ENCODE results near the gene OGFOD2.

The OGFOD2 gene

DNA sequence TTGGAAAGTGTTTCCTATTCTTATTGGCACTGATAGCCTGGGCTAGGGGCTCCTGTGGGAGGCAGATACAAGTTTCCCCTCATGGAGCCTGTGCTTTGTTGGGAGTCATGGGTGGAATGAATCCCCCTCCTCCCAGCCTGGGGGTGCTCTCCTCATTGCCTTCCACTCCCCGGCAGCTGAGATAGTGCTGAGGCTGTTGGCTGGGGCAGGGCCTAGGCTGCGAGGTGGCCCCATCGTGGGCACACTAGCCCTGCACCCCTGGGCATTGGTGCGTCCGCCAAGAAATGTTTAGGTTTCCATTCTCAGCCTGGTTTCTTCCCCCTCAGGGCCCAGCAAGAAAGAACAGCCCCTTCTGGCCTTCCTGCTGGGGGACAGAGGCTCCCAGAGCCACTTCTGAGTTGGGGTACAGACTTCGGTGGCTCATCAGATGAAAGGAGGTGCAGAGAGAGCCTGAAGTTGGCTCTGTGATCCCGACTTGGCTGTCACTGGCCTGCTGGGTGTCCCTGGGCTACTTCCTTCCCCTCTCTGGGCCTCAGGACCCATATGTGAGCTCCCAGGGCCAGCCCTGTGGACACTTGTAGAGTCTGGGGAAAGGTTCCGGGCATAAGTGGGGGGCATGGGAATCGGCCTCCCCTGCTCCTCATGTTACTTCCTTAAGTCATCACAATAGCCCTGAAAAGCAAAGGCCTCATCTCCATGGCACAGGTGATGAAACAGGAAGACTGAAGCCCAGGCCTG, 2.8 kb downstream of the OGFOD2 start:
- DNase-seq: no peak

DNA sequence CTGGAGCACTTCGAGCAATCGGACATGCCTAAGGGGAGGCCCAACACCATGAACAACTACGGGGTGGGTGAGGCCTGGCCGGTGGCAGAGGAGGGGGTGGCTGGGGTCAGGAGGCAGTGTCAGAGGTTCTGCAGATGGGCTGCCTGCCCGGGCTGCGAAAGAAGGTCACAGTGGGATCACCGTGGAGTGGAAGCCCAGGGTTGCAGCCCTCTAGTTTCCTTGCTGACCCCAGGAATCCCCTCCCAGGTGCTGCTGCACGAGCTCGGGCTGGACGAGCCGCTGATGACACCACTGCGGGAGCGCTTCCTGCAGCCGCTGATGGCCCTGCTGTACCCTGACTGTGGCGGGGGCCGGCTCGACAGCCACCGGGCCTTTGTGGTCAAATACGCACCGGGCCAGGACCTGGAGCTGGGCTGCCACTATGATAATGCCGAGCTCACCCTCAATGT, 3.5 kb downstream of the OGFOD2 start:
- DNase-seq: no peak

DNA sequence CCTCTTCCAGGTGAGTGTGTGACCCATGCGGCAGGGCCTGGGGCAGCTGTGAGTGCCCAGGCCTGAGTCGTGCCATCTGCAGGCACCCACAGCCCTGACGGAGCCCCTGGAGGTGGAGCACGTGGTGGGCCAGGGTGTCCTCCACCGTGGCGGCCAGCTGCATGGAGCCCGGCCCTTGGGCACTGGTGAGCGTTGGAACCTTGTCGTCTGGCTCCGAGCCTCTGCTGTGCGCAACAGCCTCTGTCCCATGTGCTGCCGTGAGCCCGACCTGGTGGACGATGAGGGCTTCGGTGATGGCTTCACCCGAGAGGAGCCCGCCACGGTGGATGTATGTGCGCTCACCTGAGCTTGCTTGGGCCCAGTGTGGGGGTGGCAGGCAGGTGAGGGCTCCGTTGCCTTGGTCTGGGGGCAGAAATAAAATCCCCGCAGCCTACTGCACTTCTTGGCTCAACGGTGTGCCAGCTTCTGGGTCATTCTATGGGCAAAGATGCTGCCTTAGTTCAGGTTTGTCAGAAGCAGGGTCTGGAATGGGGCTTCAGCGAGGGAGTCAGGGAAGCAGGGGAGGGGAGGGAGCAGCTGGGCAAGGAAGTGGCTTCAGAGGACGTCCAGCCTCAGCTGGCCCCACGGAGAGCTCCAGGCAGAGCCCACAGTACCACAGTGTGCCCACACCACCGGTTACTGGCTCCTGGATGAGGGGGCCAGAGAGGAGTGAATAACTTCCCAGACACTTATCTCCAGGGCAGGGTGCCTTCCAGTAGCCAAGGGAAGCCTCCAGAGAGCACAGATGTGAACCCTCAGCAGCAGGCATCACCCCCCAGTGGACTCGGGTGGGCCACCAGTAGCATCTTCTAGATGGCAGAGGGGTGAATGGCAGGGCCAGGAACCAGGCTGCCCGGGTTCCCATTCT, 4.2 kb downstream of the OGFOD2 start:
- DNase-seq: no peak

DNA sequence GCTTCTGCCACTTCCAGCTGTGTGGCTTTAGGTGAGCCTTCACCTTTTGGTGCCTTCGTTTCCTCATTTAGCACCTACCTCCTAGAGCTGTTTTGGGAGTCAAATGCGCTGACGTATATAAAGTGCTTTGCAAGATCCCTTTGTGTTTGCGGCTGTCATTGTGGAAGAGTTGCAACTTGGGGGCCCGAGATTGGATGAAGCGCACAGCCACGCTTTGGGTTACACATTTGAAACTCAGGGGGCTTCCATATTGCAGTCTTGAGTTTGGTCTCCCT, 4.8 kb downstream of the OGFOD2 start:
- no peak for DNase-seq

DNA sequence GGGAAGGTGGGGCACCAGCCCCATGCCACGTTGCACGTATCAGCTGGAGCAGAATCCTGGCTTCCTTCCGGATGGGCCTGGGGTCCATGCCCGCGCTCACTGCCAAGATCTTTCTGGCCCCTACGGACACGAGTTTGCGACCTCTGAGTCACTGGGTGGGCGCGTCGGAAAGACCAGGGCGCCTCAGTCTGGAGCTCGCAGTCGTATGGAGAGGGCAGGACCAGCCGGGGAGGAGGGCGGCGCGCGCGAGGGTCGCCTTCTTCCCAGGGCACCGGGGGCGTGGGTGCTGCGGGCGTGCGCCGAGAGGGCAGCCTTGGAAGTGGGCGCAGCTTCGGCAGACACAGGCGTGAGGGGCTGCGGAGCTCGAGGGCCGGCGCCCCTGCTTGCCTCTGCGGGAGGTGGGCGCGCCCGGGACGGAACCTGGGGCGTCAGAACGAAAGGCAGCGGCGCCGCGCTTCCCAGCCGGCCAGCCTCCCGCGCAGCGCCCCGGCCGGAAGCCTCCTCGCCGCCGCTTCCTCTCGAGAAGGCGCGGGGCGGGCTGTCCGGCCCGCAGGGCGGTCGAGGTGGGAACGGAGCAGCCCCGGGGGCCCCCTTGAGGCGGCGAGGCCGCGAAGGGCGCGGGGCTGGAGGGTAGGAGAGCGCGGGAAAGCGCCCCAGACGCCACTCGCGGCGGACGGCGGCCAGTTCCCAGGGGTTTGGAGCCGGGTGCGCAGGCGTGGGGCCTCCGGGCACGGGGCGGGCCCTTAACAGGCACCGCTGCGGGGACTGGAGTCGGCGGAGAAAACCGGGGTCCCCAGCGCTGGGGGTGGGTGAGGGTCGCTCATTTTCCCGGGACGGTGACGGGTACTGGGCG, 5.4 kb downstream of the OGFOD2 start, which contains the start of gene ARL6IP4:
Gene ARL6IP4, plus strand, starts transcription at position 499 of the 853 bp plus-strand sequence. CDS start 459 bp downstream, outside the sequence.
- DNase-seq: peak; percentile 56

DNA sequence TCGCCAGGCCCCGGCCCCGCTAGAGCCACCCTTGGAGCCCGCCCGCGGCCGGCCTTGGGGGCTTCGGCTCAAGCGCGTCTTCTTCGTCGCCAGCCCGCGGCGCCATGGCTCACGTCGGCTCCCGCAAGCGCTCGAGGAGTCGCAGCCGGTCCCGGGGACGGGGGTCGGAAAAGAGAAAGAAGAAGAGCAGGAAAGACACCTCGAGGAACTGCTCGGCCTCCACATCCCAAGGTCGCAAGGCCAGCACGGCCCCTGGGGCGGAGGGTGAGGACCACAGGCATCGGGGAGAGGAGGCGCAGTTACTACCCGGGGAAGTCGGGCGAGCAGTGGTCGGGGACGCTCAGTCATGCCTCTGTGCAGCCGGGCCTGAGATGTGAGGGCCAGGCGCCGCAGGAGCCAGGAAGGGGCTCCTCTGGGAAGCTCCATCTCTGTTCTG, 6.0 kb downstream of the OGFOD2 start:
- DNase-seq: no peak

DNA sequence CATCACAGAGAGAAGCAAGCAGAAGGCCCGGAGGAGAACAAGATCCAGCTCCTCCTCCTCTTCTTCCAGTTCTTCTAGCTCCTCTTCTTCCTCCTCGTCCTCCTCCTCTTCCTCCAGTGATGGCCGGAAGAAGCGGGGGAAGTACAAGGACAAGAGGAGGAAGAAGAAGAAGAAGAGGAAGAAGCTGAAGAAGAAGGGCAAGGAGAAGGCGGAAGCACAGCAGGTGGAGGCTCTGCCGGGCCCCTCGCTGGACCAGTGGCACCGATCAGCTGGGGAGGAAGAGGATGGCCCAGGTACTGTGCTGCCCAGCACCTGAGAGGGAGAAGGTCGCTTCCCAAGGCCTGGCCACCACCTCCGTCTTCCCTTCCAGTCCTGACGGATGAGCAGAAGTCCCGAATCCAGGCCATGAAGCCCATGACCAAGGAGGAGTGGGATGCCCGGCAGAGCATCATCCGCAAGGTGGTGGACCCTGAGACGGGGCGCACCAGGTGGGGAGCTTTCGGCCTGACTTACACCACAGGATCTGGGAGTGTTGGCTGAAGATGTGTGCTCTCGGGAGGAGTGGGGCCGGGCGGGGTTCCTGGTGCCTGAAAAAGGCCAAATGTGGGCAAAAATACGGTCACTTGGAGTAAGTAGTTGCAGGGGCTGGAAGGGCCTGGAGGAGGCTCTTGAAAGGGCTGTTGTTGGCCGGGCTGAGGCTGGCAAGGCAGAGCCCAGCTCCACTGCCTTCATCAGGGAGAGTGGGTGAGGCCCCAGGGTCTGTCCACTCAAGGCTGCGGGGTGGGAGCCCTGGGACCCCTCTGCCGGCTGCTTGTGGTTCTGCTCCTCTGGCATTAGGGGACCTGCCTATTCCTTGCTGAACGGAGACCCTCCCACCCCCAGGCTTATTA, 6.8 kb downstream of the OGFOD2 start:
- no peak for DNase-seq

DNA sequence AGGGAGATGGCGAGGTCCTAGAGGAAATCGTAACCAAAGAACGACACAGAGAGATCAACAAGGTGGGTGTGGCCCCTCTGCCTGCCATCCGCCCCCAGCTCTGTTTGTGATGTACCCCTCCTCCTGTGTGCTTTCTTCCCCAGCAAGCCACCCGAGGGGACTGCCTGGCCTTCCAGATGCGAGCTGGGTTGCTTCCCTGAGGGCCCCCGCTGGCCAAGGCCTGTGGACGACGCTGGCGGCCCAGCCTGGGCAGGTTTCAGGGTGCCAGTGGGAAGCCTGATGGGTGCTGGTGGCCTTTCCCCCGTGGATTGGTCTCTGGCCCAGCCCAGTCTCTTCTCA, 7.4 kb downstream of the OGFOD2 start:
- no peak for DNase-seq

DNA sequence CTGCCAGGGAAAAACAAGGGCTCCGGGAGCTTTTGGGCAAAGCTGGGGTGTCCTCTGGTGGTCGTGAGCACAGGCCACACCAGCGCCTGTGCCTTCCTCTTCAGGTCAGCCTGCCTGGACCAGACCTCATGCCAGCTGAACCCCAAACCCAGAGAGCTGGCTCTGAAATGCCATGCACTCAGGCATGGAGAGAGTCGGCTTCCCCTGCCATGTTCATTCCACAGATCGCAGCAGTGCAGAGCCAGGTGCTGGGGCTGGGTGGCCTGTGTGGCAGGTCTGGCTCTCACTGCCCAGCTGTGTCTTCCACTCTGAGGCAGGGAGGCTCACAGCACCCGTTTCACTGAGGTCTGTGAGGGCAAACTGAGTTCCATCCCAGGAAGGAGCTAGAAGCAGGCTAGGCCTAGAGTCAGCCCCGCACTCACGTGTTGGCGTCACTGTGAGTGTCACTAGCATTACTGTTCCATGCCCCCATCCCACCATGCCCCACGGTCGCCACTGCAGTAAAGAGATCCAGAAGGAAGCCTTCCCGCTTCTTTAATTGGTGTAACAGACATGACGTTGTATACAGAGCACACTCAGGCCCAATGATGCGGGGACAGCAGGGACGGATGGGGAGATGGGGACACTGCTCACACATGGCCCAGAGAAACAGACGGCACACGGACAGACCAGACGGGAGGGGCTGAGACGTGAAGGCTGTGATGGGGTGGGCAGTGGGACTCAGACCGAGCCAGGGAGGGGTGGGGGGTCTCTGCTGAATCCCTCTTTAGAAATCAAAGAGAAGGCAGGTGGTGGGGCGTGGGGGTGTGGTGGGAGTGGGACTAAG, 8.1 kb downstream of the OGFOD2 start:
- DNase-seq: no peak

DNA sequence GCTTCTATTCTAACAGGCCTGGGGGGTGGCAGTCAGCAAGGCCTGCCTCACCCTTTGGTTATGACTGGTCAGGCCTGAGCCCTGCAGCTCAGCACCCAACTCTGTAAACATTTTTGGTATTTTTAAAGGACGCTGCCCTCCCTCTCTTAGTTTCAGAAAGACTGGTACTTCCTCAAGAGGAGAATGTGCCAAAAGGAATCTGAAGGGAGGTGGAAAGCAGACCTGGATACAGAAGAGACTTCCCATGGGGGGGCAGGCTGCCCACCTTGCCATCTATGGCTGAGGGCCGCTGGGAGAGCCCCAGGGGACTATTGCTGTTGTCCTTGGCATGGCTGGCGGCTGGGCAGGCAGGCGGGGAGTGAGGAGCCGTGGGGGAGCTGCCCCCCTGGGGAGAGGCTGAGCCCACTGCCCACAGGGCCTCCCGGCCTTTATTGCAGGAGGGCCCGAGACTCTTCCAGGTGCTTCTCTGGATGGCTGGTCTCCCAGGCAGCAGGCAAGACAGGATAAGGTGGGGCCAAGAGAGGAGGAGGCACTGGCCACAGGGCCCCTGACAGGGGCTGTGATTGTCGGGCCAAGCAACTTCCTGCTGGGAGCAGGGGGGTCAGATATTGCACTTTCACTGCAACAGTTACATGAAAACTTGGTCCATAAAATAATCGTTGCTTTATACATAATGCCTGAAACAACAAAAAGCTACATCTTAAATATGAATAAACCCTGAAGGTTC, 8.9 kb downstream of the OGFOD2 start:
- no peak for DNase-seq

DNA sequence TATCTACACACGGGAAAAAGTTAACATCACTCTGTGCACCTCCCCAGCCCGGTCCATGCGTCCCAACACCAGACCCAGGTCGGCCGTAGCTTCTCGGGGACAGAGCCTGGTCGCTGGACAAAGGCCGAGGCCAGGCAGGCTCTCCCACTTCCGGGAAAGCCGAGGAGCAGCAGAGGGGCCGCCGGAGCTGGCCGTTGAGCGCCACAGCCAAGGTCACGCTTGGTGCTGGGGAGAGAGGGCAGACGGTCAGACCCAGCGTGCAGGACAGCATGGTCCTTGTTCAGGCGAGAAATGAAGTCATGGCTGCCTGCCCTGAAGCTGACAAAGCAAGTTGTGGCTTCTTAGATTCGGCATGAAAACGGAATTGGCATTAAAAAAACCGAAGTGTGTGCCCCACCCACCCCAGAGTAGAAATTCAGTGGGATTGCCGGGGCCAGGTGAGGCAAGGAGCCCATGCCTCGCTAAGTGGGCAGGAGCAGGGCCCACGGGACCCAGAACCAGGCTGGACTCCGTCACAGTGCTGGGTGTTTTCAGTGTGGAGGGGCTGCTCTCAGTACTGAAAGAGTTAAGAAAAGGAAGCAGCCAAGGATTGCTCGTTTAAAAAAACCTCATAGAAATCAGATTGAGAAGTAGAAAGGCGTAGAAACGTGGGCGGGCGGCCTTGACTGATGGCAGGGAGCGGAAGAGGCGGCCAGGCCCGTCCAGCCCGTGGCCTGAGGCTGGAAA, 9.7 kb downstream of the OGFOD2 start:
- no peak for DNase-seq

DNA sequence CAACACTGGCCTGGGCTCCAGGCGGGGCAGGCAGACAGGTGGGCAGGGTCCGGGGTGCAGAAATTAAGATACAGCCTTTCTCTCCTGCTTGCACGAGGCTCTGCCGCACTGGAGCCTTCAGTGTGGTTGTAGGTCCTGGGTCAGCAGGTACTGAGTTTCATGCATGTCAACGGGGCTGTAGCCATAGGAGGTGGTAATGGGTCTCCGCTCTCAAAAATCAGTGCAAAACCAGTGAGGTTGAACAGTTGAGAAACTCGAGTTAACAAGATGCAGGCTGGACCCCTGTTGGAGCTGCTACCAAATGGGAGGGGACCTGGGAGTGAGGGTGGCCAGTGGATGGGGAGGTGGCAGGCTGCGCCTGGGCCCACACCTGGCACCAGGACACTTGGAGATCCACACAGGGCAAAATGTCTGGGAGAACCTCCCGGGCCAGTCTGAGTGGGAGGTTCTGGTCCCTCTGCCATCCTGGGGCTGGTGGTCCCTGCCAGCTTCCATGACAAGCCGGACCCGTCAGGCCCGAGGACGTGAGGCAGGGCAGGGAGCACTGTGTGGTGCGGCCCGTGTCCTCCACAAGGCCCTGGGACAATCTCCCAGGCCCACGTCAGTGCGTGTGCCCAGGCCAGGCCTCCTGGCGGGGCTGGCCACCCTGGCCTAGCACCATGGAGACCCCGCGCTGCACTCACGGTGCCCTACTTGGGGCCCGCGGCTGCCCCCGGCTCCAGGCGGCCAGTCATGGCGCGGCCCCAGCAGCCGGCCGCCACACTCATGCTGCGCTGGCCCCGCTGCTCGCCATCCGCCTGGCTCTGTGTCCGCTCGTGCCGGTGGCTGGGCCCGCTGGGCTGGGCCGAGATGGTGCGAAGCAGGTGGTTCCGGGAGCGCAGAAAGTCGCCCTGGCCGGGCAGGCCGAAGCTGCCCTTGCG, 10.6 kb downstream of the OGFOD2 start:
- no peak for DNase-seq

DNA sequence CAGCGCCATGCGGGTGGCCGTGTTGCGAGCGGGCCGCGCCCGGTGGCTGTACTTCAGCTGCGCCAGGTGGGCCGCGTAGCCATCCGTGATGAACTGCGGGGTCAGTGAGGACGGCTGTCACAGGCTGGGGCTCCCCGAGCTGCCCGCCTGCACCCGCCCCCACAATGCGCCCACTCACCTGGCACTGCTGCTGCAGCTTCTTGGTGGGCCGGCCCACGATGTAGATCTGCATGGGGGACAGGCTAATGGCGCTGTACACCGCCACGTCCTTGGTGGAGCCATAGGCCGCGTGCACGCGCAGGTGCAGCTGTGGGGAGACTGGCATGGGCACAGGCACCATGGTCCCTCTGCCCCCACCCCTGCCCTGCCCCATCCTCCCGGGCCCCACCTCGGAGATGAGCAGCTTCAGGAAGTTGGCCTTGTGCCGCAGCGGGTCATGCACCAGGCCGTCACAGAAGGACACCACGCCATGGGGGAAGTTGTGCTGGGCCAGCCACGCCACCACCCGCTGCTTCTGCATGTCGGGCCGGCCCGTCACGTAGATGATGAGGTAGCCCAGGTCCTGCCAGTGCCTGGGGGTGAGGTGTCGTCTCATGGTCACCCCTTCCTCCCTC, 11.3 kb downstream of the OGFOD2 start:
- DNase-seq: no peak

DNA sequence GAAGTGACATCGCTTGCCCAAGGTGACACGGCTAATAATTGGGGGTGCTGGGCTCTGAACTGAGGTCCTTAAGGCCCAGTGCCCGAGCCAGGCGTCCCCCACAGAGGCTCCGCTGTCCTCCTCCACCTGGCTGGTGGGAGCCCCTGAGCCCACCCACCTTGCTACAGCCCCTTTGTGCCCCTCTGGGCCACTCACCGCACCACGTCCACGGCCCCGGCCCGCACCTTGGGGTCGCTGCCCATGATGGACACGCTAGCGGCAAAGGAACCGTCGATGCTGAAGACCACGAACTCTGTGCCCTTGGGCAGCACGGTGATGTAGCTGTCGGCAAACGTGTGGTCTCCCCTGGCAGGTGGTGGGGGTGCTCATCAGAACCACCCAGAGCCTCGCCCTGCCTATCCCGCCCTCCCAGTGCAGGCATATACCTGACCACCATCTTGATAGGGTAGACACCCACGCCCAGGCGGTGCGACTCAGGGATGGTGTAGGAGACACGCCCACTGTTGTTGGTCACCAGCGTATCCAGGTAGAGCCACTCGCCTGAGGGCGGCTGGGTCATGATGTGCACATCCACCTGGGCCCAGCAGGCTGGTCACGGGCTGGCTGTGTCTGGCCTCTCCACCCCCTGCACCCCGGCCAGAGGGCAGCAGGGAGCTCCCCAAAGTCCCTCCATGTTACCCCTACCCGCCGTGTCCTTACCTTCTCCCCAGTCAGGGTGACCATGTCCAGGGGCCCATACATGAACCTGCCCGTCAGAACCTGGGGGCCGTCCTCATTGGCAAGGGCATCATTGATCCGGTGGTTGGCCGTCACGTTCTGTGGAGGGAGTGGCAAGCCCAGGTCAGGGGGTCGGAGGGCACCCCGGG, 12.3 kb downstream of the OGFOD2 start:
- DNase-seq: no peak

DNA sequence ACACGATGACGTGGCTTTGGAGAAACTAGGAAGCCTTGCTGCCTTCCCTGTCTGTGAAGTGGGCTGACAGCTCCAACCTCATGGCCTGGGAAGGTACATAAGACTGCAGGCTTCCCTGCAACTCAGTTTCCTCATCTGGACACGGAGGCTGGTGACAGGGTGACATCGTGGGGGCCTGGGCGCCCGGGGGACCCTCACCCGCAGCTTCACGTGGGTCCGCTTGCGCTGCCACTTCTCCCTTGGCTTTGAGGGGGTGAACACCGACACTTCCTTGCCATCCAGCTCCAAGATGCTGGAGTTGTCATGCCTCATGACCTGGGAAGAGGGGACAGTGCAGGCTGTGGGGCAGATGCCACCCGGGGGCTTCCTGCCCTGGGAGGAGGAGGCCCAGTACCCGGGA, 13.0 kb downstream of the OGFOD2 start:
- no peak for DNase-seq

DNA sequence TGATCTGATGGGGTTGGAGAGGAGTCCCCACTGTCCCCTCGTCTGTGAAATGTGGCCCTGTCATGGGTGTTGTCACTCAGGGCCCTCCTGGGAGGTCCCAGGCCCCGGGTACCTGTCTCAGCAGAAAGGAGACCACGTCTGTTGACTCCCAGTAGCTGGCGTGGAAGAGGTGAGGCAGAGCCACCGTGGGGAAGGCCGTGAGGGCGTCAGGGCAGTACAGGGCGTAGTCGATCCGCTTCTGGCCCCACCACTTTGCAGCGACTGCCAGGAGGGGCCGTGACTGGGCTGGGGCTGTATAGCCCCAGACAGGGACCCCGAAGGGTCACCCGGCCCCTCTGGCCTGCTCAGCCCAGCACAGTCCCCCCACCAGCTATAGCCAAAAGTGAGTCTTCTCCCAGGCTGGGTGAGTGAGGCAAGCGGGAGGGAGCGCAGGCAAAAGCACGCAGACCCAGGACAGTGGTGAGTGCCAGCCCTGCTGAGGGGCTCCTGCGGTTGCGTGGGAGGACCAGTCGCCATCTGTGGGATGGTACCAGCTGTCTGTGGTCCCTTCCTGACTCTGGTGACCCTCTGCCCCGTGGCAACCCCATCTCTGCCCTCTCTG, 13.7 kb downstream of the OGFOD2 start:
- no peak for DNase-seq

Data from activated CD4-positive, alpha-beta T cell treated with anti-CD3 and anti-CD28 coated beads, Interleukin-2, amount 50 U/mL, for 1 hour (primary cell).